Esophagus muscularis mucosa (tissue), 4 donors: ENCODE results near the gene NQO2. TPM values are rescaled to one million over a fixed set of nuclear protein-coding genes. Genes with fewer than 3 reads are reported as not detected.
A peak's percentile ranks its signal among the peaks of the same experiment; 100 is the strongest.

Experiments
- DNase-seq: peaks from one replicate; pipeline ENCODE4 v3.0.0-alpha.2; 2017; ENCODE audit errors: extremely low spot score
- H3K27ac ChIP-seq, 4 donors: fragments of 200-600 bp; sonication (generic); replicated peaks in 1 of 4; 1 replicate in 3 of 4; 2 replicates in 1 of 4; pipeline ENCODE4 v1.5.1; 2016 to 2019; ENCODE audit warnings: mild to moderate bottlenecking in 1 of 4
- H3K27me3 ChIP-seq, 4 donors: fragments of 200-600 bp; sonication (generic); one replicate each; pipeline versions ENCODE4 v1.5.1 to v1.6.0; 2016 to 2019
- H3K36me3 ChIP-seq, 4 donors: fragments of 200-600 bp; sonication (generic); one replicate each; pipeline ENCODE4 v1.5.1; 2016 to 2019
- H3K4me1 ChIP-seq, 4 donors: fragments of 200-600 bp; sonication (generic); one replicate each; pipeline ENCODE4 v1.5.1; 2016 to 2019
- H3K4me3 ChIP-seq, 4 donors: fragments of 200-600 bp; sonication (generic); 1 replicate in 2 of 4; 2 replicates in 2 of 4; pipeline ENCODE4 v1.5.1; 2016 to 2019; ENCODE audit warnings: mild to moderate bottlenecking in 4 of 4, moderate library complexity in 1 of 4
- H3K9me3 ChIP-seq, 4 donors: fragments of 200-600 bp; sonication (generic); 1 replicate in 3 of 4; 2 replicates in 1 of 4; pipeline ENCODE4 v1.5.1; 2016 to 2019
- EP300 ChIP-seq: sonication (generic); formaldehyde crosslinking; IDR thresholded peaks from one replicate; pipeline ENCODE4 v1.6.1; 2017; ENCODE audit warnings: antibody characterized with exemption
- POLR2A ChIP-seq: fragments of 450-650 bp; IDR thresholded peaks from one replicate; pipeline ENCODE4 v1.6.1; 2017; ENCODE audit warnings: antibody characterized with exemption, moderate library complexity, mild to moderate bottlenecking, low read depth
- POLR2AphosphoS5 ChIP-seq, 2 donors: sonication (generic); formaldehyde crosslinking; IDR thresholded peaks; one replicate each; pipeline ENCODE4 v1.6.1; 2017; ENCODE audit warnings: antibody characterized with exemption in 2 of 2
- WGBS: methylation state at CpG from one replicate; pipeline ENCODE4 v1.1.5; 2018; 5-methylcytosine and 5-hydroxymethylcytosine counted together
- intact Hi-C: fragments of 100-400 bp; cut with DNase I; formaldehyde crosslinking; loops from one replicate; pipeline ENCODE4 v1.15.1; 2023
- total RNA-seq, 4 donors: library from RNA; depleted of rRNA; stranded (reverse); fragments of >200 nt; gene quantifications; one replicate each; pipeline versions ENCODE4 v1.1.0 to v1.2.1, GENCODE V29; 2016
- TF ChIP-seq, protein P1 (sequence below), 3 experiments: fragments of 200-600 bp in 2 of 3; fragments of 450-650 bp in 1 of 3; sonication (generic) in 2 of 3; IDR thresholded peaks; one replicate each; pipeline ENCODE4 v1.5.1; 2017 to 2019; ENCODE audit warnings: antibody characterized with exemption in 3 of 3, mild to moderate bottlenecking in 2 of 3, moderate library complexity in 1 of 3

Gene NQO2
- total RNA-seq, 4 donors from 2014 or later, result 22.9 to 31.3 (median 27.2) TPM

DNA sequence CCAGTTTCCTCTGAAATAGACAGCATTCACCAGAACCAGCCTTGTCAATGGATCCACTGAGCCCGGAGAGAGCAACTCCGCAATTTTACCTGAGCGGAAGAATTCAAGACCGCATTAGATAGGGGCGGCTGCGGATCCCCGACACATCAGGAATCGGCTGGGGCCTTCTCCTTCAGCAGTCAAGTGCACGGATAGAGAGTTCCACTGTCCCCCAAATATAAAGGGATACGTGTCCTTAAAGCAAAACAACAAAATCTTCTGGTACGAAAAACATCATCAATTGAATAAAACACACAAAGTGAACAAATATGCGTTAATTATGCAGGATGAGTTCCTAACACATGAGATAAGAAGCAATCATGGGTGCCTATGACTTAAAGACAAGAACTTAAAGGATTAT is 46.6 kb upstream of the NQO2 start:
- intact Hi-C loops, result no loop called here
- DNase-seq, result no peak
- TF ChIP-seq, protein P1, sequence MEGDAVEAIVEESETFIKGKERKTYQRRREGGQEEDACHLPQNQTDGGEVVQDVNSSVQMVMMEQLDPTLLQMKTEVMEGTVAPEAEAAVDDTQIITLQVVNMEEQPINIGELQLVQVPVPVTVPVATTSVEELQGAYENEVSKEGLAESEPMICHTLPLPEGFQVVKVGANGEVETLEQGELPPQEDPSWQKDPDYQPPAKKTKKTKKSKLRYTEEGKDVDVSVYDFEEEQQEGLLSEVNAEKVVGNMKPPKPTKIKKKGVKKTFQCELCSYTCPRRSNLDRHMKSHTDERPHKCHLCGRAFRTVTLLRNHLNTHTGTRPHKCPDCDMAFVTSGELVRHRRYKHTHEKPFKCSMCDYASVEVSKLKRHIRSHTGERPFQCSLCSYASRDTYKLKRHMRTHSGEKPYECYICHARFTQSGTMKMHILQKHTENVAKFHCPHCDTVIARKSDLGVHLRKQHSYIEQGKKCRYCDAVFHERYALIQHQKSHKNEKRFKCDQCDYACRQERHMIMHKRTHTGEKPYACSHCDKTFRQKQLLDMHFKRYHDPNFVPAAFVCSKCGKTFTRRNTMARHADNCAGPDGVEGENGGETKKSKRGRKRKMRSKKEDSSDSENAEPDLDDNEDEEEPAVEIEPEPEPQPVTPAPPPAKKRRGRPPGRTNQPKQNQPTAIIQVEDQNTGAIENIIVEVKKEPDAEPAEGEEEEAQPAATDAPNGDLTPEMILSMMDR (IDR thresholded peaks at IDR 0.05), result no peak
- TF ChIP-seq EP300, result no peak
- no peak for TF ChIP-seq POLR2A
- no peak for TF ChIP-seq POLR2AphosphoS5 (IDR thresholded peaks at IDR 0.05)
- Histone ChIP-seq H3K36me3 (peaks cover 9 to 68% (median 41%) of the 10 kb centered on the region in 4 donors), H3K9me3 (no peaks in the 10 kb centered on the region), H3K4me1 (peaks cover 35 to 44% (median 35%) of the 10 kb centered on the region in 4 donors), H3K4me3 (peak overlapping the region; percentile 3 to 37 (median 36)), H3K27ac (peak overlapping the region; percentile 68 to 81 (median 74)), H3K27me3 (no peaks in the 10 kb centered on the region)
- WGBS, result 86% methylated on average over 12 of the region's 12 CpGs

- Histone ChIP-seq H3K27me3 (no peaks in the 10 kb centered on the region), H3K27ac (peak overlapping the region; percentile 56 to 77 (median 62)), H3K36me3 (peaks cover 0 to 36% (median 23%) of the 10 kb centered on the region in 4 donors), H3K4me3 (no peak overlapping the region), H3K4me1 (peaks cover 61 to 75% (median 66%) of the 10 kb centered on the region in 4 donors), H3K9me3 (no peaks in the 10 kb centered on the region)
- WGBS, result 56% methylated on average over 5 of the region's 5 CpGs
- TF ChIP-seq EP300 (no peak), POLR2AphosphoS5 (IDR thresholded peaks at IDR 0.05) (no peak)
- intact Hi-C loops, result no loop called here
- no peak for DNase-seq
Observed at GRCh38 chr6:2956930-2957685, 42.6 kb upstream of the NQO2 start.

- TF ChIP-seq POLR2A (no peak), POLR2AphosphoS5 (IDR thresholded peaks at IDR 0.05) (no peak), EP300 (no peak)
- TF ChIP-seq, protein P1 (IDR thresholded peaks at IDR 0.05), result no peak
- 79% methylated on average over 7 of the region's 11 CpGs for WGBS
- H3K4me1 ChIP-seq, result peaks cover 61 to 75% (median 66%) of the 10 kb centered on the region in 4 donors
- intact Hi-C loops, result no loop called here
- no peaks in the 10 kb centered on the region for H3K9me3 ChIP-seq
- H3K36me3 ChIP-seq, result peaks cover 0 to 36% (median 23%) of the 10 kb centered on the region in 4 donors
- peak overlapping the region; percentile 56 to 77 (median 62) for H3K27ac ChIP-seq
- no peak overlapping the region for H3K4me3 ChIP-seq
- no peaks in the 10 kb centered on the region for H3K27me3 ChIP-seq
- no peak for DNase-seq
Observed at GRCh38 chr6:2957696-2958330, 41.9 kb upstream of the NQO2 start.

- Histone ChIP-seq H3K27me3 (no peaks in the 10 kb centered on the region), H3K9me3 (no peaks in the 10 kb centered on the region), H3K4me3 (no peak overlapping the region), H3K4me1 (peaks cover 62 to 75% (median 67%) of the 10 kb centered on the region in 4 donors), H3K27ac (peak overlapping the region; percentile 56 to 77 (median 62)), H3K36me3 (peaks cover 0 to 36% (median 23%) of the 10 kb centered on the region in 4 donors)
- intact Hi-C loops, result no loop called here
- no peak for DNase-seq
- no peak for TF ChIP-seq POLR2A
- TF ChIP-seq POLR2AphosphoS5 (IDR thresholded peaks at IDR 0.05), result no peak
- no peak for TF ChIP-seq EP300
- TF ChIP-seq, protein P1 (IDR thresholded peaks at IDR 0.05), result no peak
- 78% methylated on average over 17 of the region's 18 CpGs for WGBS
Observed at GRCh38 chr6:2958331-2958711, 41.4 kb upstream of the NQO2 start.

DNA sequence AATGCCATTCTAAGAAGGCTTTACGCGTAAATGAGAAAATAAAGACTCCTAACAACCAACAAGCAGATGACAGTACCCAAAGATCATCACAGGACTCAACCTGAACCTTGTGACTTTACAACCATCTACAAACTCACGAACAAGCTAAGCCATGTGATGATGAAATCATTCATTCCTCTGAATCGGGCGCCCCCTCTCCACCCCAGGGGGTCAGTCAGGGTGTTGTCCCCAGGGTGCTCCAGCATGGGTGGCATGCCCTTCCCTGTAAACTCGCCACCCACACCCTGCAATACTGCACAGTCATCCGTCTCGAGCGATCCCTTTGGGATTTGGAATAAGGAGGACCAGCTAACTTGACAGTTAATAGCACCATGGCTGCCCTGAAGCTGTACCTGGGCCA is 40.9 kb upstream of the NQO2 start:
- no peak for DNase-seq
- Histone ChIP-seq H3K4me3 (no peak overlapping the region), H3K27me3 (no peaks in the 10 kb centered on the region), H3K9me3 (no peaks in the 10 kb centered on the region), H3K27ac (peak overlapping the region in 3 of 4 donors; percentile 56 to 77 (median 64)), H3K36me3 (peaks cover 0 to 33% (median 22%) of the 10 kb centered on the region in 4 donors), H3K4me1 (peaks cover 64 to 77% (median 71%) of the 10 kb centered on the region in 4 donors)
- intact Hi-C loops, result no loop called here
- 88% methylated on average over 9 of the region's 9 CpGs for WGBS
- TF ChIP-seq POLR2A (no peak), POLR2AphosphoS5 (IDR thresholded peaks at IDR 0.05) (no peak), EP300 (no peak)
- TF ChIP-seq, protein P1 (IDR thresholded peaks at IDR 0.05), result no peak
